Amygdala (tissue), 56 donors: Measurements from ENCODE around the gene FHOD1.

ENCODE experiments used
- DNase-seq, 56 donors: peaks; one replicate each; lab custom pipeline; 2025; lab: John Stamatoyannopoulos, UW

The FHOD1 gene

DNA sequence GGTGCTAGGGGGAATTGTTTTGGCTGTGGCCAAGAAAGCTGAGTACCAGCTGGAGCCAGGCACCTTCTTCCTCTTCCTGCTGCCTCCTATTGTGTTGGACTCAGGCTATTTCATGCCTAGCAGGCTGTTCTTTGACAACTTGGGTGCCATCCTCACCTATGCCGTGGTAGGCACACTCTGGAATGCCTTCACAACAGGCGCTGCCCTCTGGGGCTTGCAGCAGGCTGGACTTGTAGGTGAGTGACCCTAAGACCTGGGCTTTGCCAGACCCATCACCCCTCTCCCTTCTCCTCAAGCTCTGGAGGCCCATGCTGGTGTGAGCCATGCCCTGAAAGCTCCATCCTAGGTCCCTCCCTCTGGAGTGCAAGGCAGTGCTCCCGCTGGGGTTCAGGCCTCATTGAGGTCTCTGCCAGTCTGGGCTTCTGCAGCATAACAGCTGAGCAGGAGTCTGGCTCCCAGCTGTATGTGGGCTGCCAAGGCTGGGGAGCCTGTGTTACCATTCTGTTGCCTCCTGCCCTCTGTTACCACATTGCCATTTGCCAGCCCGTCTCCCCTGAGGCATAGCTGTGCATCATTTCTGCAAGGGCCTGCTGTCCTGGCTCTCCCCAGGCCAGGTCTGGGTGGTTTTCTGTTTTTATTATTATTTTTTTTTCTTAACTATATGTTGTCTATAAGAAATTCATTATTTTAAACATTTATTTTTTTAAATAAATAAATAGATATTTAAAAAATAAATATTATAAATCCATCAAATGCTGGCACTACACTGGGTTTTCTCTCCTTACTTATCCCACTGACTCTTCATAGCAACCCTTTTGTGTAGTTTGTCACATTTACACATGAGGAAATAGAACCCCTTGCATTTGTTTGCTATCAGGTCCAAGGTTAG lies 5.6 kb upstream of the FHOD1 start:
- DNase-seq = peak in 13 of 56 donors; percentile 9 to 71 (median 35)

DNA sequence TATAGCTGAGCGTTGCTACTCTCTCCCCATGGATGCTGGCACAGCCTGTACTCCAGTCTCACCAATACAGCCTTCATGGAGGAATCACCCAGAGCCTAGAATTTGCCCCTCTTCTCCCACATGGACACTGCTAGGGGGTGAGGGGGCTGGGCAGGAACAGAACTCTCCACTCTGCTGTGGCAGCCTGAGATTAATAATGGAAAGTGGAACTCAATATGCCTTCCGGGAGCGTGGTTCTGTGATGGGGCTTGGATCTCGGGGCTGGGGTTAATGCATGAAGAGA lies 2.7 kb upstream of the FHOD1 start:
- no peak for DNase-seq

DNA sequence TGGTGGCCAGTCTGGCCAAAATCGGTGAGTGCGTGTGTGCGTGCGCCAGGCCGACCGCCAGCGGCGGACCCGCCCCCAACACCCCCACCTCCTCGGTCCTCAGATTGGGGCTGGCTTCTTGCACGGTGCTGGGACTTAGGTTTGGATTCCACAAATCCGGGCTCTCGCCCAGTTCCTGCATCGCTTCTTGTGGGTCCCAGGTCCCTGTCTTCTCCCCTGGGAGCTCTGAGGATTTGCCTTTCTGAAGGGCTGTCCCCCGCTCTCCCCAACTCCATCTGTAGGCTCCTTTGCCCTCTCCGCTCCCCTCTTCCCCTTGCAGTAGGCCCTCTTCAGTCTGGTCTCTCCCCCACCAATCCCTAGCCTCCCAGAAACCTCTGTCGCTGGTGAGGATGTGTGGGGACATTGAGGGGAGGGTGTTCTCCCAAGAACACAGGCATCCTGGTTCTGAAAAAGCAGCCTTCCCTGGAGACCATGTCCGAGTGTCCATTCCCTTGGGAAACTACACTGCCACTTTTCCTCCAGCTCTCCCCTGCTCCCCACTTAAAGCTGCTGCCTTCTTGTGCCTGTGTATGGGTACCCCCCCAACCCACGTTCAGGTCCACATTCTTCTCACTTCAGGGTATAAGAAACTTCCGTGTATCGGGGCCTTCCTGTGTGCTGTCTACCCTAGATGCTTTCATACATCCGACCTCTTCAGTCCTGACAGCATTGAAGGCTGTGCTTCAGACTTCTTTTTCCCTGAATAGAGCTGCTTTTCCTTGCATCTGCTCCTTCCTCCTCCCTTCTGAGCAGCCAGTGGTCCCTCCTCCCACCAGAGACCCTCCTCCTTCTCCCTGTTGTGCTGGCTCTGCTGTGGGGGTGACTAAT lies 2.1 kb upstream of the FHOD1 start:
- DNase-seq = peak in 4 of 56 donors; percentile 5 to 42 (median 29)

DNA sequence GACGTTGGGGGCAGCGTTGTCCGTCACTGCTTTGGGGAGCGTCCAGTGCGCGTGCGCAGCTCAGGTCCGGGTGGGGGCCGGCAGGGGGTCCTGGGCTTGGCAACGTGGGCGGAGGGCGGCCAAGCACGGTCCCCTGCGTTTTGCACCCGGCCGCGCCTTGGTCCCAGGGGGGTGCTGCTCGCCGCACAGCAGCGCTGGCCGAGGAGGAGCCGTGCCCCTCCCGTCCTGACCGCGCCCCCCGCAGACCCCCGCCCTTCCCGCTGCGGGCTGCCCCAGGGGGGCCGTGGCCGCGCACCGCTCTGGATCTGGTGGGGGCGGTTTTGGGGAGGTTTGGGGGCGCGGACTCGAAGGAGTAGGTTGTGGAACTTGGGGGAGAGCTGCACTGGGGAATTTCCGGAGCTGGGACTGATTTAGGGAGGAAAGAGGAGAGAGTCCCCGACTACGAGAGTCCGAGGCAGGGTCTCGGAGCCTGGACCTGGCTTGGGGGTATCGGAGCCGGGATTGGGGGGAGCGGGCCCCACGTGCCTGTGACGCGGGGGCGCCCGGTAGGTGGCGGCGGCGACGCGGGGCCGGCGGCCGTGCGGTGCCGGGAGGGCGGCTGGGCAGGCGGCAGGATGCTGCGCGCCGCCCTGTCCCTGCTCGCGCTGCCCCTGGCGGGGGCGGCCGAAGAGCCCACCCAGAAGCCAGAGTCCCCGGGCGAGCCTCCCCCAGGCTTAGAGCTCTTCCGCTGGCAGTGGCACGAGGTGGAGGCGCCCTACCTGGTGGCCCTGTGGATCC lies 1.3 kb upstream of the FHOD1 start, which contains the start of gene SLC9A5:
Gene SLC9A5 (plus strand): TSS at position 579 of the 777 bp plus-strand sequence. CDS start 36 bp downstream, at position 615.
- peak in 2 of 56 donors; percentile 32 to 35 for DNase-seq

DNA sequence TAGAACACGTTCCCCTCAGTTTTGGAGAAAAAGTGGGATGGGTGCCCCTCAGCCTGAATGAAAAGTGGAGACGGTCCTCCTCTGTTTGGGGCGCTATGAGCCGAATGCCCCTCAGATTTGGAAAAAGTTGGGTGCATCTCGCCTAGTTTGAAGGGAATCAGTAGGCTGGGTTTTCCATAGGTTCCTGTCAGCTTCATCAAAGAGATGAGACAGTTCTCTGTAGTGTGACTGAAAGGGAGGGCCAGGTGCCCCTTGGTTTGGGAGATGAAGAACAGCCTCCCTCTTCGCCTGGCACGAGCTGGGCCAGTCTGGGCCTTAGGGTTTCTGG lies 756 bp upstream of the FHOD1 start:
- peak in 1 of 56 donors; percentile 6 for DNase-seq

DNA sequence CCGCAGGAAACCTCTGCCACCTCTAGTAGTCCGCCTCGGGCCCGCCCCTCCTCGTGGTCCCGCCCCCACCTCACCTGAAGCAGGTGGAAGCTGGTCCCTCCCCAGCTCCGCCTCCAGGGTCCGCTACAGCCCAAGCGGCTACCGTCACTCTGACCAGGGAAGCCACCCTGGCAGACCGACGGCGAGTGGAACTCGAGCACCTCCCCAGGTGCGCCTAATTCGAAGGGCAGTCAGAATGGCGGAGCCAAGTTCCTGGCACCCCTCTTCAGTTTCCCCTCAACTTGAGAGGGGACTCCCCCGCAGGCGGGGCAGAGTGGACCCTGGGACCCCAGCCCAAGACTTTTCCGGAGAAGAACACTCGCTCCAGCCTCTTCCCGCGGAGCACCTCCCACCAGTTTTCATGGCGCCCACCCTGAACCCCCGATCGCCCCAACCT lies 507 bp downstream of the FHOD1 start:
- DNase-seq = no peak

DNA sequence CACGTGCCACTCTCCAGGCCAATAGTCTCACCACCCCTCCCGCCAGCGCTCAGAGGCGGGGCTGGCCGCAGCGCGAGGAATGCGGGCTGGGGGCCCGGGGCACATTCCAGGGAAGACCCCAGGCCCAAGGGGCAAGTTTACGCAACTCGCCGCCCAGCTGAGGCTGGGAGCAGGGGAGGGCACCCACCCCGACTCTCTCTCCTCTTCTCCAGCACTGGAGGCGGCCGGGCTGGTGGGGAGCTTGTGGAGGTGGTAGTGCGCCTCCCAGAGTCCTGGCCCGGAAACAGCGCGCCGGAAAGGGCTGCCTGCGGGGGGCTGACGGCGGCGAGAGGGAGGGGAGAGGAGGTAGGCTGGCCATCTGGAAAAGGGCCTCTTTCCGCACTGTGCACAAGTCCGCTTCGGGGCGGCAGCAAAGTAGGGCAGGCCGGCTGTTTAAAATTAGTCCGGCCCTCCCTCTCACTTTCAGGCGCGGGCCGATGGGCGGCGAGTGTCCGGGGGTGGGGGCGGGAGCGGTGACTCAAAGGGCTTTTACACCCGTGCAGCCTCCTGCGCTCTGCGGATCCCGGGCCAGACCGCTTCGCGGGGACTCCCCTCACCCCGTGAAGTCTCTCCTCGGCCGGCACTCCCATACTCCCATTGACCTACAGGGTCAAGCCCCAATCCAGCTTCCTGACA lies 1.1 kb downstream of the FHOD1 start:
- peak in 33 of 56 donors; percentile 22 to 75 (median 51) for DNase-seq

DNA sequence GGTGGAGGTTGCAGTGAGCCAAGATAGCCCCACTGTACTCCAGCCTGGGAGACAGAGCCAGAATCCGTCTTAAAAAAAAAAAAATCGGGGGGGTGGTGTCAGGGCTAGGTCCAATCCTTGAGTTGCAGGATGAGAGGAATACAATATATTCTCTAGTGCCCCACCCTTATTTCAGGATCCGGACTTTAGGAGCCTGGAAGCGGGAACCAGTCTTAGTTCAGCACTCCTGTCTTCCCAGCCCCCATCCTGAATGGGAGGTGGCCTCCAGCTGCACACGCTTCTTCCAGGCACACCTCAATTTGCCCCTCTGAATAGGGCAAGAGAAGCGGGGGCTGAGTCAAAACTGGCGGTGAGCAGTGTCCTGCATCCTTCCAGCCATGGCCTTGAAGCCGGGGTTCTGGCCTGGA lies 1.6 kb downstream of the FHOD1 start:
- peak in 1 of 56 donors; percentile 73 for DNase-seq

DNA sequence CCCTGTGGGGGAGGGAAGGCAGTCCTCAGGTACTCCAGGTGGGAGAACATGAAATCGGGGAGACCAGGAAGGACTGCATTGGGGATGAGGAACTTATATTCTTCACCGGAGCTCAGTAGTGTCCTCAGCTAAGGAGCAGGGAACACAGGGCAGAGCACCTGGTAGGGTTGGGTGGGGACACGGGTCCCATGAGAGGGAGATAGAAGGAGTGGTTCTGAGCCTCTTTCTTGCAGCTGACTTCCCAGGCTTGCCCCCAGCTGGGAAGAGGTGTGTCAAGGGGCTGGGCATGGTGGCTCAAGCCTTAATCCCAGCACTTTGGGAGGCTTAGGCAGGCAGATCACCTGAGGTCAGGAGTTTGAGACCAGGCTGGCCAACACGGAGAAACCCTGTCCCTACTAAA lies 2.1 kb downstream of the FHOD1 start:
- DNase-seq = no peak

DNA sequence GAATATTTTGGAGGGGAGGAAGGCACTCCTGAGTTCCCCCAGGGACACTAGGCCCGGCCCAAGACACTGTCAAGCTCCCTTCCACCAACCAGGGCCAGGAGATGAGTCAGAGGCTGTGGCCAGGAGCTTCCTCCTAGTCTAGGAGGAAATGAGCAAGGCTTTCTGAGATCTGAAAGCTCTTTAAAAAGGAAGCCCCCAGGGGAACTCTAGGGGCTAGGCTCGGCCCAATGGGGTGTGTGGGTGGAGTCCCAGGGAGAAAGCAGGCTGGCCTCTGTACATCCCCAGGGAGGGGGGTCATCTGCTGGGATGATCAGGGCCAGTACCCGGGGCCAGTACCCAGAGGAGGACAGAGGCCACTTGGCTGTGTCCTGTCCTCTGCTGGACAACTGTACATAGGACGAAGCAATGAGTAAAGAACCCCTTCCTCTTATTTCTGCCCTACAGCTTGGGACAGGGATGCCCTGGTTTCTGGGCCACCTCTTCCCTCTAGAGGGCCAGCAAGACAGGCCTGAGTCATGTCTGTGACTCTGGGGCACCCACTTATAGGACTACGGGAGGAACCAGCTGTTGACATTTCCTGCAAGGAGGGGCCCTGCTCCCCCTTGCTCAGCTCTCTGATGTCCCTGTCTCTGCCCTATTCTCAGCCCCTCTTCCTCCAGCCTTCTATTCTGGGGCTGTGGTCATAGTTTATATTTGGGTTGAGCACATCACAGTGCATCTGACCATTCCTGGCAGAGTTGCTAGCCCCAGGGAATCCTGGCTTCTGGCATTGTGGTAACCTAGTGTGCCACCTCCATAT lies 2.7 kb downstream of the FHOD1 start:
- DNase-seq = peak in 18 of 56 donors; percentile 11 to 61 (median 30)

DNA sequence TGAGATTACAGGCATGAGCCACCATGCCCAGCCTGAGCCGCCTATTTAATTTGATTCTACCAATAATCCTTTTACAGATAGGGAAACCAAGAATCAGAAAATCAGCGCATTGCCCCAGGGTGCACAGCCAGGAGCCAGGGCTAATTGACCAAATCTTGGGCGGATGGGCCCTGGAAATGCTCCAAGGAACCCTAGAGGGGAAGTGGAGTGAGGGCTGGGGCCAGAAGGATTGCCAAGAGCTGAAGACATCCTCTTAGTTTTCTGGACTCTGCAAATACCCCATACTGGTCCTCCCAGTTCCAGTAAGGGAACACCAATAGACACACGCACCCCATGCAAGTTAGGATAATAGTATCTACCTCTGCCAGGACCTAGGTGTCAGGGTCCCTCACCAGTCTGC lies 3.8 kb downstream of the FHOD1 start:
- DNase-seq = no peak

DNA sequence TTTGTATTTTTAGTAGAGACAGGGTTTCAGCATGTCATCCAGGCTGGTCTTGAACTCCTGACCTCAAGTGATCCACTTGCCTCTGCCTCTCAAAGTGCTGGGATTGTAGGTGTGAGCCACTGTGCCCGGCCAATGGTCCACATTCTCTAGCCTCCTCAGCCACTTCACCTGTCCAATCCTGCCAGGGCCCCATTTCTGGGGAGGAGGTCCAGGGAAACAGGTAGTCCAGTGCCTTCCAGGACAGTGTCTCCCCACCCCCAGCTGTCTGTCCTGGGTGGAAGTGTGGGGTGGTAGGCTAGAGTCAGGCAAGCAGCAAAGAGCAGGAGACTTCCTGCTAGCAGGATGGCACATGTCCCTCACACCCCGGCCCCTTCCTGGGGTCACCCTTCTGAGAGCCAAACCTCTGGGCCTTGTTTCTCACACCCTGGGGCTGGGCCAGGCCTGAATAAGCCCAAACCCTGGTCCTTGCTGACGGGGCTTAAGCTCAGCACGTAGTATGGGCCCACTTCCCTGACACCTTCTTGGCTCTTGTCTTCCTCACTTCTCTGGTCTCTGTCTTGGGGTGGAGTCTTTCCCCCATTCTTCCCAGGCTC lies 5.0 kb downstream of the FHOD1 start:
- no peak for DNase-seq

DNA sequence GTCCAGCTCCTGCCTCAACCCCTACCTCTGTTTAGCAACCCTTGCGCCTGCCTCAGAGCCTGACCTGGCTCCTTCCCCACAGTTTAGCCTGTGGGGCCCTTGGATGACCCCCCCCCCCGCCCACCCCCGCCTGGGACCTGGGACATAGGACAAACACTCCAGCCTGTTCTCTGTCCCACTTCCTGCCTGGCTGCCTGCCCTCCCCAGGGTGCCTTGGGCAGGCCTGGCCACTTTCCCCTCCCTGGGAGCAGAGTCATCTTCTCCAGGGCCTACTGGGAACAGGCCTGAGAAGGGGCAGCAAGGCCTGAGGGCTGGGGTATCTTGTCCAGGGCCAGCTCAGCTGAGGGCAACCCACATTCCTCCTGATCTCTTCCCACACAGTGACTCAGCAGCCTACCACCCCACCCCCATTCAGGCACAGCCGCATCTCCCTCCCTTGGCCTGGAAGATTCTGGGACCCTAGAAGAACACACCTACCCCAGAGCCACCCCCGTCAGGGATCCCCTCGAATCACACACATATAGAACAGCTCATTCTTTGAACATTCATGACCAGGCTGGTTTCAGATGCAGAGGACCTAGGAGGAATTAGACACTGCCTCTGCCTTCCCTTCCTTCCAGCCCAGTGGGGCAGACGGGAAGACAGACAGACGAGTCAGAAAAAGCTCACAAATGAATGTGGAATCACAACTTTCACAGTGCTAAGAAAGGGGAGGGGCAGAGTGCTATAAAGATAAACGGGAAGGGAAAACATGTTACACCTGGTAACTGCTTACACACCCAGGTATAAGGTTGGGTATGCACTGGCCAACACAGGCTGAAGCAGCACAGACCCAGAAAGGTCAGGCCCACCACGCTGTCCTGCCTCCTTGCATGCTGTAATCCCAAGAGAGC lies 6.0 kb downstream of the FHOD1 start:
- peak in 4 of 56 donors; percentile 10 to 39 (median 20) for DNase-seq

DNA sequence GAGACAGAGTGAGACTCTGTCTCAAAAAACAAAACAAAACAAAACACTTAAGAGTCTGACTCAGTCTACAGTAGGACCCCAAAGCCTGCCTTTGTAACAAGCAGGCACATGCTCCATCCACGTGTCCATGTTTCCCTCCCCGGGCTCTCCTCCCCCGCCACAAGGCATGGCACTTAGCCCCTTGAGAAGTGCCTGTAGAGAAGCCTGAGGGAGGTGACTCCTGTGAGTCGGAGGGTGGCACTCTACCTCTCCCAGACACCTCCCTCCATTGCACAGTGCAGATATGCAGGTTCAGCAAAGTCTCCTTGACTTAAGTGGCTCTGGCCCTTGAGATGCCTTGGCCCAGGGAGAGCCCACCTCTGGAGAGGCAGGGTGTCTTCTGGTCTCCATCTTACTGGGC lies 6.8 kb downstream of the FHOD1 start:
- no peak for DNase-seq

DNA sequence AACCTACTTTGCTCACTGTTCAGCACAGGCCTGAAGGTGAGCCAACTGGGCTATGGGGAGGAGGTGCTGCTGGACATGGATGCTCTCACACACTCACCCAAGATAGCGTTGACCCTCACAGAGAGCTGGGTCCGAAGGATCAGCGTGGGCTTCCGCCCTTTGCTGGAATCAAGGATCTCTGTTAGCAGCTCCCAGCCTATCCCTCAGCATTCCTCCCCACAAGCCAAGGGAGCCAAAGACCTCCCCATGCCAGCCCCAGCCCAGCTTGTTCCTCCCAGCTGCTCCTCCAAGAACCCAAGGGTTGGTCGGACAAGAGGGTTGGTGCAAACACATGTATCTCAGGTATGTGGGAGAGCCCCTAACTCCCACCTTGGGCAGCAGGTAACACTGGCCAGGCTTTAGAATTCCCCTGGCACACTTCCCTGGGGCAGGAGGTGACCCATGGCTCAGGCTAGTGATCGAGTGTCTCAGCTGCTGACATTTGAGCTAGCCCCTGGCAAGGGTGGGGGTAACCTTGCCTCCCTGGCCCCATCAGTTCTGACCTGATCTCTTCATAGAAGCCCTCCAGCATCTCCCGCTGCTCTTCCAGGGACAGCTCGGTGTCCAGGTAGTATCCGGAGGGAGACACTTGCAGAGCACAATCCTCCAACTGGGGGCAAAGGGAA lies 8.3 kb downstream of the FHOD1 start:
- no peak for DNase-seq

DNA sequence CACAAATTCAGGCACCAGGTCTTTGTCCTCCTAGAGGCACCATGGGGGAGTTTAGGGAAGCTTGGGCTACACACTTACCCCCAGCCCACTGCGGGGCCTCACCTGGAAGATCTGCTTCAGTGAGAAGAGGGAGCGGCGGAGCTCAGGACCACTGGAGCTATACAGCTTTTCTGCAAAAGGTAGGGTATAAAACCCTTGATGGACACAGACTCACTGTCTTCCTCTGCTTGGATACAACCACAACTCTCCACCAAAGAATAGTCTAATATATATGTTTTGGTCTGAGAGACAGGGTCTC lies 9.1 kb downstream of the FHOD1 start:
- DNase-seq = no peak

DNA sequence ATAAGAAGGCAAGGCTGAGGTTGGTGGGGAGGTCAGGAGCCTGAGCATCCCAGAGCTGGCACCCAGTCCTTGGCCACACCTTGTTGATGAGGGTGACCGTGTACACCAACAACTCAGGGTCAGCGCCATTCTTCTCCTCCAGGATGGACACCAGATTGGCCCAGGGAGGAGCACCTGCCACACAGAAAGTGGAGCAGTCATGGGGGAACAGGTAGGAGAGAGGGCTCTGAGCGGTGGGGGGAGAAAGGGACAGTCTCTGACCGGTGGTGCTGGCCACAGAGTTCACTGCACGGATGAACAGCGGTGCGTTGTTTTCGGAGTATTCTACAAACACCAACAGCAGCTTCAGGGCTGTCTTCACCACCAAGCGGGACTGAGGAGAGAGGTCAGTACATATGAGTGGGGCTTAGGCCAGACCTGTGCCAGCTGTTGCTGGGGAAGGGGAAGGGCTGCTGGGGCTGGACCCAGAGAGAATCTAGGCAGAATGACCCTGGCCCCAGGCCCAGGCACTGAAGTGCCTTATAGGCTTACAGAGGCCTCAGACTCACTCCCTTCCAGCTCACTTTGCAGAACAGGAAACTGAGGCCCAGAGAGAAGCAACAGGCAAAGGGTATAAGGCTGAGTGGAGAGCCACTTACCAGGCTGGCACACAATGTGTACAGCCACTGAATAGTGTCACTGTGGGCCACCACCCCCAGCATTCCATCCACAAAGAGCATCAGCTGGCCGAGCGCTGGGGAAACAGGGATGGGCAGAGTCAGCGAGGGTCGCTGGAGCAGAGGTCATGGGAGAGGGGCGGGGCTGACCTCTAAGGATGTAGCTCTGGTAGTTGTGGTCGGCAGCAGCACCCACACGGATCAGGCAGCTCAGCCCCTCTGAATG lies 9.6 kb downstream of the FHOD1 start:
- DNase-seq = no peak
